DND-41 (cell line): ENCODE results near the gene EEF1A1.
"Not testable (repeated sequence)": the region's sequence is repeated elsewhere in the genome, so short reads cannot be mapped to it uniquely, and the experiment has no call there.

Experiments
- CTCF ChIP-seq: IDR thresholded peaks from 2 replicates; pipeline ENCODE4 v1.5.1; 2012; ENCODE audit warnings: borderline replicate concordance, low read length, moderate library complexity, mild to moderate bottlenecking; ENCODE audit not compliant: poor library complexity, severe bottlenecking; ENCODE audit errors: extremely low read depth
- EZH2 ChIP-seq: IDR thresholded peaks from 3 replicates; pipeline ENCODE4 v1.6.1; 2012; ENCODE audit warnings: borderline replicate concordance, low read depth, mild to moderate bottlenecking, moderate library complexity, low read length, inconsistent platforms; ENCODE audit not compliant: severe bottlenecking

- not testable (repeated sequence) for TF ChIP-seq CTCF, EZH2
Observed at GRCh38 chr6:73518982-73519881, 1.6 kb downstream of the EEF1A1 start.
